Stimulated activated naive CD4-positive, alpha-beta T cell treated with Interleukin-2 at 50 U/mL for 16 hours (primary cell): ENCODE results near the gene SLC7A10.
"Not testable (repeated sequence)": the region's sequence is repeated elsewhere in the genome, so short reads cannot be mapped to it uniquely, and the experiment has no call there.

ENCODE experiments used
- DNase-seq: peaks from one replicate; lab custom pipeline; 2025; lab: John Stamatoyannopoulos, UW

The SLC7A10 gene

GRCh38 chr19:33238481-33239149 lies 13.0 kb upstream of the SLC7A10 start:
- DNase-seq, result no peak

GRCh38 chr19:33236696-33237390 lies 11.2 kb upstream of the SLC7A10 start:
- no peak for DNase-seq

GRCh38 chr19:33235996-33236350 lies 10.3 kb upstream of the SLC7A10 start:
- DNase-seq, result no peak

GRCh38 chr19:33235269-33235995 lies 9.8 kb upstream of the SLC7A10 start:
- peak; percentile 70 for DNase-seq

DNA sequence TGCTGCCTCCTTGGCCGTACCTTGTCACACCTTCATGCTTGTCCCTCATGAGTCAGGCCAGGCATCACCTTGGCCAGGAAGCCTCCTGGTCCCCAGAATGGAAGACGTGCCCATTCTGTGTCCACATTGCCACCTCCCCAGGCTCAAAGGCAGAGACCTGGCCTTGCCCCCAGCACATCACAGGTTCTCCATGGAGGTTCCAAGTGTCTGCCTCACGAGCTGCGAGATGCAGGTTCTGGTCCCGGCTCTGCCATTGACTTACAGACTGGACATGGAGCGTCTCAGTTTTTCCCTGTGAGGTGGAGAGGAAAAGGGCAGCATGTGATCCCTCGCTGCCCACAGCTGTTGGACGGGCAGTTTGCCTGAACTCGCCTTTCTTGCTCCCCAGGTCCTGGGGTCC lies 9.1 kb upstream of the SLC7A10 start:
- DNase-seq, result no peak

DNA sequence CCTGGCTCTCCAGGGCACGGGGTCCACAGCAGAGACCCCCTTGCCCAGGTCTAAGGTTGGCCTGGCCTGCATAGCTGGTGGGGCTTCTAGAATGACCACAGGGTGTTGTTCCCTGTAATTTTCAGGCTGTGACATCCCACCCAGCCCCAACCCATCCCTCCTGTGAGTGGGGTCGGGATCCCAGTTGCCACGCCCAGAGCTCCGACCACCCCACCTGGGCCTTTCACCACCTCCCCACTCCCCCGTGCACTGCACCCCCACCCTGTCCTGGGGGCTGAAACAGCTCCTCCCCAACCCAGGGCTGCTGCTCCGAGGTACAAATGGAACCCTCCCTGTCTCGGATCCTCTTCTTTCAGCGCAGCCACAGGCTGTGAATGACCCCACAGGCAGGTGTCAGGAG lies 8.4 kb upstream of the SLC7A10 start:
- DNase-seq, result no peak

DNA sequence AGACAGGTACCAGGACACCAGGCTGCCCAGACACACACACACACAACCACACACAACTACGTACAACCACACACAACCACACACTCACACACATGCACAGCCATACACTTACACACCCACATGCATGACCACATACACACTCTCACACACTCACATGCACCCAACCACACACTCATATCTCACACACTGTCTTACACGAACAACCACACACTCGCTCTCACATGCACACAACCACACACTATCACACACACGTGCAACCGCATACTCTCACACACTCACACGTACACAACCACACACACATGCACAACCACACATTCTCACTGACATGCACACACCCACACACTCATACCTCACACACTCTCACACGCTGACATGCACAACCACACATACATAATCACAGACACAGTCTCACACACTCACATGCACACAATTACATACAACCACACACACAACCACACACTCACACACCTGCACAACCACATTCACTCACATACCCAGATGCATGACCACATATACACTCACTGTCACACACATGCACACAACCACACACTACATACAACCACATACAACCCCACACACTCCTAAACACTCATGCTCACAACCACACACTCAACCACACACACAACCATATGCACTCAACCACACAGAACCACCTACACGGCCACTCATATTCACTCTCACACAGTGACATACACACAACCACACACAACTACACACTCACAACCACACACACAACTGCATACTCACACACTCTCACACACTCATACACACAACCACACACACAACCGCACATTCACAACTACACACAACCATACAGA lies 7.6 kb upstream of the SLC7A10 start:
- DNase-seq, result no peak

GRCh38 chr19:33232656-33233055 lies 7.0 kb upstream of the SLC7A10 start:
- DNase-seq, result no peak

DNA sequence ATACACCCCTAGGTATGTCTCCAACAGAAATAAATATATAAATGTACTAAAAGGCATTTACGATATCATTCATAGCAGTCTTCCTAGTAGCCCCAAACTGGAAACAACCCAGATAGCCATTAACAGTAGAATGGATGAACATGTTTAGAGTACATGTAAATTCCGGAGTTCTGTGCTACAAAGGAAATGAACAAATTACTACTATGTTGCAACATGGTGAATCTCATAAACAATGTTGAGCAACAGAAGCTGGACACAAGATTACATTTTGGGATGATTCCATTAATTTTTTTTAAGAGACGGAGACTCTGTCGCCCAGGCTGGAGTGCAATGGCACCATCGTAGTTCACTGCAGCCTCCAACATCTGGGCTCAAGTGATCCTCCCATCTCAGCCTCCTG lies 5.9 kb upstream of the SLC7A10 start:
- DNase-seq, result no peak

GRCh38 chr19:33229962-33230361 lies 4.3 kb upstream of the SLC7A10 start:
- DNase-seq, result no peak

- no peak for DNase-seq
These were observed 2.4 kb upstream of the SLC7A10 start for GRCh38 chr19:33227870-33228599.

- DNase-seq, result no peak
These were observed 1.6 kb upstream of the SLC7A10 start for GRCh38 chr19:33227242-33227650.

GRCh38 chr19:33226550-33227241 lies 1.0 kb upstream of the SLC7A10 start:
- DNase-seq, result no peak

DNA sequence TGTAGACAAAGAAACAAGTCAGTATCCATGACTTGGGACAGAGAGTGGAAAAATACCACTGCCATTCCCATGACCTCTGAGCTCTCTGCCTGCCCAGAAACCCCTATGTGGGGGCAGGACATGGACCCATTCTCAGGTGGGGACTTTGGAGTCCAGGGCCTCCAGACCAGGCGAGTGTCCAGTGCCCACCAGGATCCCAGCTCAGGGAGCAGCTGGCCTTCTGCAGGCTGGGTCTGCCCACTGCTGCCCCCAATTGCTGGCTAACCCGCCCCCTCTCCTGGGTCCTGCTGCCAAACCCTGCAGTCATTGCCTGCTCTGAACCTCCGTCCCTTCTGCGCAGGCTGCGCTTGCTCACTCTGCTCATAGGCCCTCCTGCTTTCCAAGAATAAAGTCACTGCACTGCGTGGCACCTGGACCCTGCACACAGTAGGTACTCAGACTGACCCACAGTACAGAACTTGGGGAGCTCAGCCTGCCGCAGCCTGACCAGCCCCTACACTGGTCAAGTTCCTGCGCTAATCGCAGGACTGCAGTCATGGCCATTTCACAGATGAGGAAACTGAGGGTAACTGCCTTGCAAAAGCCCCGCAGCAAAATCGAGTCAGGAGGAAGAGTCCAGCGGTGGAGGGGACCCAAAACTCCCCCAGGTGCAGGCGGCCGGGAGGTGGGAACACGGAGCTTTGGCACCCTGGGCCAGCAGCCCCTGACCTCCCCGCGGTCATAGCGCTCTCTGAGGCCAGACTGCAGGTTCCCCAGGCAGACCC lies 774 bp downstream of the SLC7A10 start:
- no peak for DNase-seq

DNA sequence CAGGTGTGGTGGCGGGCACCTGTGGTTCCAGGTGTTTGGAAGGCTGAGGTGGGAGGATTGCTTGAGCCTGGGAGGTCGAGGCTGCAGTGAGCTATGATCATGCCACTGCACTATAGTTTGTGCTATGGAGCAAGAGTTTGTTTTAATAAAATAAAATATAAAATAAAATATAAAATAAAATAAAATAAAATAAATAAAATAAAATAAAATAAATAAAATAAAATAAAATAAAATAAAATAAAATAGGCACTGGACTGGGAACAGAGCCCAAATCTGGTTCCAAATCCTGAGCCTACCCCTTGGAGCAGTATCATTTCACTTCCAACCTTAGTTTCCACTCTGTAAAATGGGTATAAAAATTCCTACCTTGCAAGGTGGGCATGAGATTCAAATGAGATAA lies 3.4 kb downstream of the SLC7A10 start:
- not testable (repeated sequence) for DNase-seq

- DNase-seq, result no peak
These were observed 4.0 kb downstream of the SLC7A10 start for GRCh38 chr19:33221638-33222037.

GRCh38 chr19:33220735-33221134 lies 4.9 kb downstream of the SLC7A10 start:
- DNase-seq, result no peak

DNA sequence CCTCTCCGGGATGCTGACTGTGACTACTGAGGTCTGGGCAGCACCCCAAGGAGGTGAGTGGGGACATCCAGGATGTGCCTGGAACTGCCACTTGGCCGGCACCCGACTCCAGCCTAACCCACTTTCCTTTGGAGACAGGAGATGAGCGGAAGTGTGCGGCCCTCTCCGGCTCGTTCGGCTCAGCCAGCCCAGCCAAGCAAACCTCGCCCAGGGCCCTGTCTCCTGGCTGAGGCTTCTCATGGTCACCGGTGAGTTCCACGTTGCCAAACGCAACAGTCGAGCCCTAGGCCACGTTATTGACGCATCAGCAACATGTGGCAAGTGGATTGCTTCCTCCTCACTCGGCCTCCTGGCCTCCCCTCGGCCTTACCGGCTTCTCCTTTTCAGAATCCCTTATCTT lies 5.5 kb downstream of the SLC7A10 start:
- DNase-seq, result no peak

DNA sequence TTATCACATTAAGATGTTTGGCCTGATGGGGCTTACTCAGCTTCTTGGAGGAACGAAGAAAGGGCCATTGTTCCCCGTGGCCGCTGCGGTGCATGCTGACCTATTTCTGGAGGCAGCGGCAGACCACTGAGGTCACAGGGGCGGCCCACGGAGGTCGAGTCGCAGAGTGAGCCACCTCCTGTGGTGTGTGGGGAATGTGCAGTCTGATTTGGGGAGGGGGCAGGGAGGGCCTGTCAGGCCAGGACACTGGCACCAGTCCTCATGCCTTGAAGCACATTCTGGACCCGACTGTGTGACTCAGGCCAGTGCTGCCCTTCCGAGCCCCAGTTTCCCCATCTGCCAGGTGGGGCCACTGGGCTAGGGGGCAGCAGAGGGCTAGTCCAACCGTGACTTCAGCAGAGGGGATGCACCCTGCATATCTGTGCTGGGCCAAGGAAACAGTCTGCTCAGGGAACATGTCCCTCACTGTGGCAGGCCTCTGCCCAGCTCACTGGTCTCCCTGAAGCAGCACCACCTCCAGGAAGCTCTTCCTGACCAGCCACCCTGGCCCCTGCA lies 6.3 kb downstream of the SLC7A10 start:
- DNase-seq, result no peak

DNA sequence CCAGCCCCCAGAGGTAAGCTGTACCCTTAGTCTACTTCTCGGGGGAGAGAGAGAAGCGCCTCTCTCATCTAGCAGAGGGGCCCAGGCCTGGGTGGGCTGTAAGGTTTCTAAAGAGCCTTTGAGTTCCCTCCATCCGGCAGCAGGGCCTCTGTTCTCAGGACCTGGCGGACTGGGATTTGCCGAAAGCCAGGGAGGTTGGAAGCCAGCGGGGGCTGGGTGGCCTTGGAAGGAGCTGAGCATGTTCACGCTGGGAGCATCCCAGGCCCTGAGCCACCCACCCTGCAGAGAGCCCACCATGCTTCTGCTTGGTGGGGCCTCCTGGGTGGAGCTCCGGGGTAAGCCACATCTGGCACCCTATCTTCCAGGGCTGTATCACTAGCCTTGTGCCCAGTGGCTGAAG lies 7.8 kb downstream of the SLC7A10 start:
- DNase-seq, result no peak
